Limb (tissue), 2 donors: Measurements from ENCODE around the gene APPL1.

ENCODE experiments used
- DNase-seq, 2 donors: peaks; one replicate each; pipeline ENCODE4 v3.0.0-alpha.2; 2016; ENCODE audit errors: extremely low spot score in 2 of 2

Gene APPL1

GRCh38 chr3:57227204-57227929, at the start of gene APPL1:
APPL1 (plus strand) TSS chr3:57227729; CDS start chr3:57227884, 155 bp downstream.
- peak; percentile 93 to 97 for DNase-seq

GRCh38 chr3:57179580-57180410, 47.7 kb upstream of the APPL1 start:
- DNase-seq: no peak

DNA sequence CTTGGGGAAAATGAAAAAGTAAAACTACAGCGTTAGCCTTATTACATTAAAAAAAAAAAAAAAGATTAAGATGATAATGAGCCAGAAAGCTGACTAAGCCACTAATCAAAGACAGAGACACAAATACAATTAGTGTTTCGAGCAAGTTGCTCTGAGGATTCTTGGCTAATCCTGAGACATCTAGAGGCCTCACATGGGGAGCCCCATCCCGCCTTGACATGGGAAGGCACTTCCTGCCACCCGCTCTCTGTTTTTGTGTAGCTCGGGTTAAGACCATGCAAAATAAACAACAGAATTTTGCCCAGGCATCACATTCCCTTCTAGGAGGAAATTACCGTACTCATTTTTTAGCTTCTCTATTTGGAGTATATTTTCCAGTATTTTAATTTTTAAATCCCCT, 43.0 kb upstream of the APPL1 start:
- DNase-seq: no peak

- DNase-seq: no peak
Measured at GRCh38 chr3:57192028-57192427, 35.5 kb upstream of the APPL1 start.

GRCh38 chr3:57194641-57195040, 32.9 kb upstream of the APPL1 start:
- DNase-seq: no peak

GRCh38 chr3:57199895-57200297, 27.6 kb upstream of the APPL1 start, which contains the start of gene HESX1:
HESX1 (minus strand) TSS chr3:57199978; CDS start chr3:57199918, 60 bp downstream.
- DNase-seq: no peak

DNA sequence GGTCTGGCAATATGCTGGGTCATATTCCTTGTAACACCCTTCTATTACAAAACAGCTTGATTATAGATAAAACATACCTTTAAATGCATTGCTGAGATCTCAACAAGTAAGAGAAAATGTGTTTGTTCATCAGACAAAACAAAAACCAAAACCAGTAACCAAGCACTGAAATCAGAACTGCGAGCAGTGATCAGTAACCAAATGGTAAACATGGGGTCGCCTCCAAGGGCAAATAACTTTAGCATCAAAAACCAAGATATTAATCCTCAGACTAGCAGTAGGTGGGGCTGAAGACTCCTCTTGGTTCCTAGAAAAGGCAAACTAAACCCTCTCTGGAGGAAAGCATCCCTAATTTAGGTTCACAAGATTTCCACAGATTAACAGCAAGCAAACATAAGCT, 21.1 kb upstream of the APPL1 start:
- DNase-seq: no peak

- DNase-seq: peak in 1 of 2 donors; percentile 43
Measured at GRCh38 chr3:57221883-57222282, 5.6 kb upstream of the APPL1 start.

DNA sequence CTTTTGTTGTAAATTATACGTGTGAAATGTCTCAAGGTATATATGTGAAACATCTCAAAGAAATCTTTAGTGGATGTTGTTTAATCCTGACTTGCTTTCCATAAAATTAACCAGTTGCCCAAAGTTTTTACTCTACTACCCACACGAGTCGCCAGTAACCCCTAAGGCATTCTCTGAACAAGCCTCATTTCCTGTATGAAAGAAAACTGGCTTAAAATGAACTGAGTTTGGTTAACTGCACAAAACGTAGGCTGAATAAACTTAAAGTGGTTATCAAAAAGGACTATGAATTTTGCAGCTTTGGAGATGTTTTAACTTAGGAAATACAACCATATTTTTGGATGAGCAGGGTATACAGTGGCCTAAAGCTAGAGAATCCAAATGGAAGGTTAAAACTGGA, 2.7 kb upstream of the APPL1 start:
- DNase-seq: no peak

DNA sequence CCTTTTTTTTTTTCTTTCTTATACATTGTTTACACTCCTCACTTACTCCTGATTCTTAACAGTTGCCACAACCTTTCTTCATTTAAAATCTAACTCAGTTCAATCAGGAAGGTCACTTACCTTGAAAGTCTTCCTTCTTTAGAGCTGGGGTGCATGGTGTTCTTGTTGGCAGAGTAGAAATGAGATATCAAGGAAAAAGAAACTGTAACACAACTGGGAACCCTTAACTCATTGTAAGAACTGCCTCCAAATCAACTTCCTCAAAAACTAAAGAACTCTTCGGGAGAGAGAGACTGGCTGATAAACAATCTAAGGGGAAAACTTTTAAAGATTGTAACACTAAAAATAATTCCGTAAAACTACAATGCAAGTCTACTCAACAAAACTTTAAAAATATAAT, 1.4 kb upstream of the APPL1 start:
- no peak for DNase-seq

- DNase-seq: peak; percentile 58 to 64
Measured at GRCh38 chr3:57227930-57228751, 612 bp downstream of the APPL1 start.

DNA sequence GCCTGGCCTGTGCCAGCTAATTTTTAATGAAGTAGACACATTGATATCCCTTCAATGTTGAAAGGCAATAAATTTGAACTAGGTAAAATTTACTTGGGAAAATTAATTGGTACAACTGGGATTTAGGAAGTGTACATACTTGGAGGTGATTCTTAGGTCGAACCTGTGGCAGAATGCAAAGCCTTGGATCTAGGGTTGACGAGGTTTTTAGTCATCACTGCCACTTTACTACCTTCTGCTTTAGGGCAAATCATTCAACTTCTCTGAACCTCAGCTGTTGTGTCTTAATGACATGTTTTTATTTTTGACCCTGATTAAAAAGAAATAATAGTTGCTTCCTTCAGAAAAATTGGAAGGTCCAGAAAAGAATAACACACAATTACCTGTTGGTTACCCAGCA, 2.5 kb downstream of the APPL1 start:
- DNase-seq: no peak

GRCh38 chr3:57233799-57234198, 6.3 kb downstream of the APPL1 start:
- no peak for DNase-seq

GRCh38 chr3:57234613-57235575, 7.4 kb downstream of the APPL1 start:
- no peak for DNase-seq

DNA sequence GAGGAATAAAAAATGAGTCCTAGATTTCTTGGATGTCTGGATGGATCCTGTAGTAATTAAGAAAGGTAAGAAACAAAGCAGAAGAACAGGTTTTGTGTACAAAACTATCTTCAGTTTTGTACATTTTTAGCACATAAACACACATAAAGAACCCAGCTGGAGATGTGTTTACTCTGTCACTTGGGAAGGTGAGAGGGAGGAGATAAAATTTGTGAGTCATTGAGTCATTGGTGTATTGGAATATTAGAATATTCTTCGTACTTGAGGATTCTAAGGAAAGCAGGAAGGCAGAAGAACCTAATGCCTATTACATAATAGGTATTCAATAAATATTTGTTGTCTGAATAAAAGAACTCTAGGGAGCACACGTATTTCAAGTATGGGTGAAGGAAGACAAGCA, 17.4 kb downstream of the APPL1 start:
- no peak for DNase-seq

GRCh38 chr3:57252404-57252803, 24.9 kb downstream of the APPL1 start:
- DNase-seq: no peak

GRCh38 chr3:57256844-57257243, 29.3 kb downstream of the APPL1 start:
- no peak for DNase-seq

- no peak for DNase-seq
Measured at GRCh38 chr3:57257678-57258077, 30.1 kb downstream of the APPL1 start.

DNA sequence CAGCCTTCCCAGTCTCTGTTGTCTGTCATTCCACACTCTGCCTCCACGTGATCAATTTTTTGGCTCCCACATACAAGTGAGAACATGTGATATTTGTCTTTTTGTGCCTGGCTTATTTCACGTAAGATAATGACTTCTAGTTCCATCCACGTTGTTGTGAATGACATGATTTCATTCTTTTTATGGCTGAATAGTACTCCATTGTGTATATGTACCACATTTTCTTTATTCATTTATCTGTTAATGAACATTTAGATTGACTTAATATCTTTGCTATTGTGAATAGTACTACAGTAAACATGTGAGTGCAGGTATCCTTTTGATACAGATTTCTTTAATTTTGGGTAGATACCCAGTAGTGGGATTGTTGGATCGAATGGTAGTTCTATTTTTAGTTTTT, 33.6 kb downstream of the APPL1 start:
- DNase-seq: no peak

DNA sequence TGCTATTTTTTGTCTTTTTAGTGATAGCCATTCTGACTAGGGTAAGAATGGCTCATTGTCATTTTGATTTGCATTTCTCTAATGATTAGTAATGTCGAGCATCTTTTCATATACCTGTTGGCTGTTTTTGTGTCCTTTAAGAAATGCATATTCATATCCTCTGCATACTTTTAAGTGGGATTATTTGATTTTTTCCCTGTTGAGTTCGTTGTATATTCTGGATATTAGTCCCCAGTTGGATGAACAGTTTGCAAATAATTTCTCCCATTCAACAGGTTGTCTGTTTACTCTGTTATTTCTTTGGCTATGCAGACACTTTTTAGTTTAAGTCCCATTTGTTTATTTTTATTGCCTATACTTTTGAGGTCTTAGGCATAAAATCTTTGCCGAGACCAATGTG, 34.4 kb downstream of the APPL1 start:
- no peak for DNase-seq

DNA sequence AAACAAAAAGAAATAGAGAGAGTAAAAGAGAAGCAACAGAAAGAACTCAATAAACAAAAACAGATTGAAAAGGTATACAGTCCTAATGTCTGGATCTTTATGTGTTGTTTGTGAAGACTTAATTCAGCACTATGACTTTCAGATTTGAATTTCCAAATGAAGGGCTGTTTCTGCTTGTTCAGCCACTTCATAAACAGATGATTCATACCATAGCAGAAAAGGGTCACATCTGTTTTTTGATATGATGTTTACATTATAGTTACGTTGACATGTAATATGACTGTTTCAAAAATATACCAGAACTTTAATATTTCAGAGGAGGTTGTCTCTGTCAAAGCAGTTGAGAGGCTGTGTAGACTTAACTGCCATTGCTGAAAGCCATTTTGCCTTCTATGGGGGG, 40.9 kb downstream of the APPL1 start:
- no peak for DNase-seq
